Prostate gland (tissue), 2 donors: ENCODE results near the gene PNLIPRP1. TPM values are rescaled to one million over a fixed set of nuclear protein-coding genes. Genes with fewer than 3 reads are reported as not detected.

Experiments
- DNase-seq: peaks from one replicate; pipeline ENCODE4 v3.0.0-alpha.2; 2019; ENCODE audit warnings: low spot score
- H3K27ac ChIP-seq, 2 donors: fragments of 200-600 bp; sonication (generic); 2 replicates each; pipeline ENCODE4 v1.5.1; 2017 to 2019
- H3K27me3 ChIP-seq: fragments of 200-600 bp; sonication (generic); replicated peaks from 2 replicates; pipeline ENCODE4 v1.5.1; 2019; ENCODE audit not compliant: insufficient read depth
- H3K36me3 ChIP-seq, 2 donors: fragments of 200-600 bp; sonication (generic); 1 replicate in 1 of 2; 2 replicates in 1 of 2; pipeline versions ENCODE4 v1.5.1 to v1.8.1; 2017 to 2019
- H3K4me1 ChIP-seq: fragments of 200-600 bp; sonication (generic); replicated peaks from 2 replicates; pipeline ENCODE4 v1.5.1; 2019
- H3K4me3 ChIP-seq, 2 donors: fragments of 200-600 bp; sonication (generic); 2 replicates each; pipeline ENCODE4 v1.5.1; 2017 to 2019
- H3K9me3 ChIP-seq: fragments of 200-600 bp; sonication (generic); 2 replicates; pipeline ENCODE4 v1.5.1; 2017
- CTCF ChIP-seq, 4 experiments: fragments of 200-600 bp in 2 of 4; fragments of 450-650 bp in 2 of 4; sonication (generic) in 2 of 4; IDR thresholded peaks; 1 replicate in 3 of 4; 2 replicates in 1 of 4; pipeline ENCODE4 v1.5.1; 2016 to 2019; ENCODE audit warnings: antibody characterized with exemption in 4 of 4, mild to moderate bottlenecking in 2 of 4, moderate library complexity in 2 of 4
- POLR2A ChIP-seq: fragments of 450-650 bp; IDR thresholded peaks from one replicate; pipeline ENCODE4 v1.6.1; 2016; ENCODE audit warnings: antibody characterized with exemption, mild to moderate bottlenecking
- POLR2AphosphoS5 ChIP-seq: sonication (generic); formaldehyde crosslinking; IDR thresholded peaks from one replicate; pipeline ENCODE4 v1.6.1; 2017; ENCODE audit warnings: antibody characterized with exemption
- WGBS: methylation state at CpG from one replicate; pipeline ENCODE4 v1.1.5; 2018; 5-methylcytosine and 5-hydroxymethylcytosine counted together
- intact Hi-C: fragments of 100-400 bp; cut with DNase I; formaldehyde crosslinking; loops from one replicate; pipeline ENCODE4 v1.14.2; 2022
- total RNA-seq, 2 donors: library from RNA; depleted of rRNA; stranded (reverse); fragments of >200 nt; gene quantifications; one replicate each; pipeline ENCODE4 v1.1.0, GENCODE V29; 2016

PNLIPRP1 gene
- total RNA-seq, 2 donors from 2014 or later = not detected

- Histone ChIP-seq H3K9me3 (no peaks in the 10 kb centered on the region), H3K36me3 (no peaks in the 10 kb centered on the region), H3K4me1 (no peaks in the 10 kb centered on the region), H3K27ac (no peak overlapping the region), H3K4me3 (no peak overlapping the region), H3K27me3 (no peaks in the 10 kb centered on the region)
- intact Hi-C loops = no loop called here
- WGBS = 26% methylated on average over 2 of the region's 2 CpGs
- TF ChIP-seq POLR2AphosphoS5 = no peak
- DNase-seq = no peak
Observed at GRCh38 chr10:116655568-116655967, 64.8 kb downstream of the PNLIPRP1 start.

GRCh38 chr10:116656044-116656443, 65.3 kb downstream of the PNLIPRP1 start:
- intact Hi-C loops = no loop called here
- Histone ChIP-seq H3K27me3 (no peaks in the 10 kb centered on the region), H3K4me1 (no peaks in the 10 kb centered on the region), H3K27ac (no peak overlapping the region), H3K9me3 (no peaks in the 10 kb centered on the region), H3K36me3 (no peaks in the 10 kb centered on the region), H3K4me3 (no peak overlapping the region)
- 47% methylated on average over 4 of the region's 4 CpGs for WGBS
- TF ChIP-seq POLR2A (no peak), POLR2AphosphoS5 (no peak), CTCF (IDR thresholded peaks at IDR 0.05) (no peak)
- DNase-seq = no peak

- no peak for DNase-seq
- intact Hi-C loops = no loop called here
- H3K36me3 ChIP-seq = no peaks in the 10 kb centered on the region
- H3K4me1 ChIP-seq = no peaks in the 10 kb centered on the region
- H3K27me3 ChIP-seq = no peaks in the 10 kb centered on the region
- H3K4me3 ChIP-seq = no peak overlapping the region
- no peaks in the 10 kb centered on the region for H3K9me3 ChIP-seq
- no peak overlapping the region for H3K27ac ChIP-seq
- WGBS = 79% methylated on average over 5 of the region's 5 CpGs
- no peak for TF ChIP-seq CTCF (IDR thresholded peaks at IDR 0.05)
- TF ChIP-seq POLR2AphosphoS5 = no peak
- TF ChIP-seq POLR2A = no peak
Observed at GRCh38 chr10:116657863-116658551, 67.2 kb downstream of the PNLIPRP1 start.

Other genes starting within 250 kb of the PNLIPRP1 start
- gene PNLIPRP3, start 163.1 kb upstream of the PNLIPRP1 start, total RNA-seq = under 1 TPM in 1 of 2 donors, not detected in 1; 0.14 TPM
- not detected for gene PNLIP, start 45.0 kb upstream of the PNLIPRP1 start, total RNA-seq
- not detected for gene PNLIPRP2, start 30.0 kb downstream of the PNLIPRP1 start, total RNA-seq
- gene HSPA12A, start 151.6 kb downstream of the PNLIPRP1 start, total RNA-seq = 10 to 100 TPM in 1 of 2 donors, 1 to 10 TPM in 1; 5.7 to 19.4 TPM